SK-MEL-5 (cell line): ENCODE results near the gene IL1RAPL1. TPM values are rescaled to one million over a fixed set of nuclear protein-coding genes. Genes with fewer than 3 reads are reported as not detected.

ENCODE experiments used
- DNase-seq: peaks from one replicate; pipeline ENCODE4 v3.0.0-alpha.2; 2016; ENCODE audit warnings: low read depth, low spot score
- in situ Hi-C: cut with HindIII; loops from 2 replicates; pipeline ENCODE4 v1.10.0; 2016; ENCODE audit warnings: low sequenced_read_pairs, high pct_unique_total_duplicates, low pct_unique_long_range_greater_than_20kb
- total RNA-seq: library from RNA; depleted of rRNA; stranded (reverse); fragments of >200 nt; shearing (Covaris generic); gene quantifications from 2 replicates; pipeline ENCODE4 v1.2.3, GENCODE V29; 2014

The IL1RAPL1 gene
- total RNA-seq, 1 experiment from 2014 or later: 0.32 TPM

- no peak for DNase-seq
- in situ Hi-C loops: no loop called here
These were observed 1174.8 kb downstream of the IL1RAPL1 start for GRCh38 chrX:29762006-29762405.

- DNase-seq: no peak
- in situ Hi-C loops: no loop called here
These were observed 1188.6 kb downstream of the IL1RAPL1 start for GRCh38 chrX:29775890-29776289.

GRCh38 chrX:29787656-29788055 lies 1200.4 kb downstream of the IL1RAPL1 start:
- in situ Hi-C loops: no loop called here
- no peak for DNase-seq

GRCh38 chrX:29788991-29789699 lies 1201.9 kb downstream of the IL1RAPL1 start:
- DNase-seq: peak; percentile 5
- in situ Hi-C loops: no loop called here

GRCh38 chrX:29792335-29792734 lies 1205.1 kb downstream of the IL1RAPL1 start:
- in situ Hi-C loops: no loop called here
- no peak for DNase-seq

- no peak for DNase-seq
- in situ Hi-C loops: no loop called here
These were observed 1209.9 kb downstream of the IL1RAPL1 start for GRCh38 chrX:29797156-29797555.

- no peak for DNase-seq
- in situ Hi-C loops: no loop called here
These were observed 1211.2 kb downstream of the IL1RAPL1 start for GRCh38 chrX:29798469-29798868.

- in situ Hi-C loops: no loop called here
- no peak for DNase-seq
These were observed 1225.9 kb downstream of the IL1RAPL1 start for GRCh38 chrX:29813174-29813573.

GRCh38 chrX:29824176-29824906 lies 1237.1 kb downstream of the IL1RAPL1 start:
- in situ Hi-C loops: no loop called here
- DNase-seq: no peak

GRCh38 chrX:29826742-29827141 lies 1239.5 kb downstream of the IL1RAPL1 start:
- no peak for DNase-seq
- in situ Hi-C loops: no loop called here

GRCh38 chrX:29834311-29834710 lies 1247.1 kb downstream of the IL1RAPL1 start:
- no peak for DNase-seq
- in situ Hi-C loops: no loop called here

- in situ Hi-C loops: no loop called here
- DNase-seq: no peak
These were observed 1247.5 kb downstream of the IL1RAPL1 start for GRCh38 chrX:29834764-29835163.

- no peak for DNase-seq
- in situ Hi-C loops: no loop called here
These were observed 1254.5 kb downstream of the IL1RAPL1 start for GRCh38 chrX:29841750-29842149.

GRCh38 chrX:29842552-29842951 lies 1255.3 kb downstream of the IL1RAPL1 start:
- in situ Hi-C loops: no loop called here
- DNase-seq: no peak

GRCh38 chrX:29851857-29852605 lies 1264.8 kb downstream of the IL1RAPL1 start:
- in situ Hi-C loops: no loop called here
- no peak for DNase-seq

GRCh38 chrX:29852767-29853166 lies 1265.5 kb downstream of the IL1RAPL1 start:
- DNase-seq: no peak
- in situ Hi-C loops: no loop called here

GRCh38 chrX:29858714-29859113 lies 1271.5 kb downstream of the IL1RAPL1 start:
- no peak for DNase-seq
- in situ Hi-C loops: no loop called here

GRCh38 chrX:29862126-29862677 lies 1275.0 kb downstream of the IL1RAPL1 start:
- DNase-seq: no peak
- in situ Hi-C loops: no loop called here
